ENCODE results near the gene RPL26. TPM values are rescaled to one million over a fixed set of nuclear protein-coding genes. Genes with fewer than 3 reads are reported as not detected.

RPL26 gene
- polyA plus RNA-seq, 12 donors, result 2,886 to 4,488 (median 3,596) TPM; not detected in 1

DNA sequence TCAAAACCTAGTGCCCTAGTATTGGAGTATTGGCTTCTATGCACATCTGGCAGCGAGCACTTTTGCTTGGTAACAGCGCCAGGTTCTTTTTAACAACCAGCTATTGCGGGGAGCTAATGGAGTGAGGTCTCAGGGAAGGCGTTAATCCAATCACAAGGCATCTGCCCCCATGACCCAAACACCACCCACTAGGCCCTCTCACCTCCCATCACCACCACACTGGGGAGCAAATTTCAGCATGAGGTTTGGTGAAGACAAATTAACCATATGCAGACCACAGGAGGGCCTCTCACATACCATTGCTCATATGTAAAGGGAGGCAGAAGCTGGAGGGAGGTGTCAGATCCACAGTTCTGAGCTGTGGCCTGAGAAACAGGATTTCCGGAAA is 44.2 kb downstream of the RPL26 start:
- no peak for DNase-seq

DNA sequence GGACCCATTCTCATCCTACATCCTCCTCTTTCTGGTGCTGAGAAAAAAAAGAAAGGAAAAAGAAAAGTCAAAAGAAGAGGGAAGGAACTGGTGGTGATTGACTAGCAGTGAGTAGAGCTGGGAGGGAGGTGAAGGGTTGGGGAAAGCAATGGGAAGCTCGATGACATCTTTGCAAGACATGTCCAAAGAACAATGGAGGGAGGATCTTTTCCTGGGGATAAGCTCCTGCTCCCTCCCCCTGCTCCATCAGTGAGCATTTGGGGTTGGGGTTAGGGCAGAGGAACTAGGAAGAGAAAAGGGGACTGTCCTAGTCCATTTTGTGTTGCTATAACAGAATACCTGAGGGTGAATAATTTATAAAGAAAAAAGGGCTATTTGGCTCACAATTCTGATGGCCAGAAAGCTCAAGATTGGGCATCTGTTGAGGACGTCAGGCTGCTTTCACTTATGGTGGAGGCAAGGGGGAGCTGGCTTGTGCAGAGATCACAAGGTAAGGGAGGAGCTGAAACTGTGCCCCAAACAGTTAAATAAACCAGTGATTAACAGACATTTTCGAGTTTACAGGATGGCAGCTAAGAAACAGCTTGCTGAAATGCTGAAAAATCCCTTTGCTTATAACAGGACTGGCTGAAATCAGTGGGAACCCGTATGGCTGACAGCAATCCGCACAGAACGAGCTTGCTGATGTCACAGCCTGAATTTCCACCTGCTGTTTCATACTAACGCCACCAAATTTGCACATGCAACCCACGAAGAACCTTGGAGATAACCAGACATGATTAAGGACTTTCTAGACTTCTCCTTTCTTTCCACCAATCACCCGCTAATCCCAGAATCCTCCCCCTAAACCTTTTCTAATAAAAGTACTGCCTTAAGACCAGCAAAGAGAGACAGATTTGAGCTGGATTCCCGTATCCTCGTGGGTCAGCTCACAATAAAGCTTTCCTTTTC is 44.9 kb downstream of the RPL26 start:
- DNase-seq, result no peak

DNA sequence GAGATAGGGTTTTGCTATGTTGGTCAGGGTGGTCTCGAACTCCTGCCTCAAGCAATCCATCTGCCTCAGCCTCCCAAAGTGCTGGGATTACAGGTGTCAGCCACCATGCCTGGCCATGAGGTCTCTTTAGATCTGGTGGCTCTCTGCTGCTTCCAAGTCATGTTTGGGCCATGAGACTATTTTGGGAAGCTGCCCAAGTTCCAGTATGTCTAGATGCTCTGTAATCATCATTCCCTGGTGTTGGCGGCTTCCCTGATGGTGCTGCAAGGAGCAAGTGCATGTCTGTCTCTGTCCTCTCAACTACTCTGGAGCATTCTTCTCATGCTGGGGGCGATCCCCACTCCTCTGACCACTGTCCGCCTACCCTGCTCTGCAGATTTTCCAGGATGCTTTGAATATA is 49.7 kb downstream of the RPL26 start:
- DNase-seq, result no peak

DNA sequence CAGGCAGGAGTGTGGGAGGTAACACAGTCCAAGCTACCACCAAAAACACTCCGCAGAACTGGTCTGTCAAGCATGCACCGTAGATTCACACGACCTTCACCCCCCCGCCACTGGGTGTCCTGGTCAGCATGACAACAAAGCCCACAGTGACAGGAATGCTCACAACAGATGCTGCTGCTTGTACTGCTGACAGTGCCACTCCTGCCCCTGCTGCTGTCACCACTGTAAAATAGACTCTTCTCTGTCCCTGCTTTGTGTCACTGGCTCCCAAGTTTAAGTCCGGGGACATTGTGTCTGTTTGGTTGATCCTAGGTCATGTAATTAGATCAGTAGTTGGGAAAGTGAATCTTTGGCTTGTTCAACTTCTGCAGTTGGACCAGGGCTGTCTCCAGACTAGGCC is 50.3 kb downstream of the RPL26 start:
- DNase-seq, result no peak

DNA sequence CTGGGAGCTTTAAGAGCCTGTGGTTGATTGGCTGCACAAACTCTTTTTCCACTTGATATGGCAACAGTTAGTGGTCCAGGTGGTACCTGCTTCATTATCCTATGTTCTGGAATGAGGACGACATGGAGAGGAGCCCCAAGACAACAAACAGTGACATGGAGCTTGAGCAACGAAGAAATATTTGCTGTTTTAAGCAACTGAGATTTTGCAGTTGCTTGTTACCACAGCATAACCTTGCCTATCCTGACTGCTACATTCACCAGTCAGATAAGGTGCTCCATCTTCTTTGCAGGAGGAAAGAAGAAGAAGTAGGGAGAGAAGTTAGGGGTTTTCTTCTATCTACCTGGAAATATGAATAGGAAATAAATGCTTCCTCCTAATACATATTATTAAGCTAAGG is 50.9 kb downstream of the RPL26 start:
- DNase-seq, result no peak

Other genes with a start within 250 kb of the RPL26 start
- 100 to 1,000 TPM in 1 of 12 donors, 10 to 100 TPM in 10, not detected in 1; 27.4 to 159 (median 47.2) TPM for gene PER1, start 230.8 kb downstream of the RPL26 start, polyA plus RNA-seq (ENCODE audit: insufficient read length in 12 of 12)
- 1,000 to 10,000 TPM in 1 of 12 donors, 100 to 1,000 TPM in 1, 10 to 100 TPM in 10; 53.7 to 1,226 (median 62.8) TPM for gene VAMP2, start 220.2 kb downstream of the RPL26 start, polyA plus RNA-seq (ENCODE audit: insufficient read length in 12 of 12)
- 10 to 100 TPM in 1 of 12 donors, 1 to 10 TPM in 10, not detected in 1; 4.5 to 13.7 (median 6.8) TPM for gene TMEM107, start 206.8 kb downstream of the RPL26 start, polyA plus RNA-seq (ENCODE audit: insufficient read length in 12 of 12)
- 1 to 10 TPM in 10 of 12 donors, not detected in 2; 2.3 to 5.7 (median 3.3) TPM for gene BORCS6, start 193.0 kb downstream of the RPL26 start, polyA plus RNA-seq (ENCODE audit: insufficient read length in 12 of 12)
- 10 to 100 TPM in 10 of 12 donors, 1 to 10 TPM in 1, not detected in 1; 9.4 to 31.8 (median 17.7) TPM for gene AURKB, start 172.6 kb downstream of the RPL26 start, polyA plus RNA-seq (ENCODE audit: insufficient read length in 12 of 12)
- gene CTC1, start 135.1 kb downstream of the RPL26 start, polyA plus RNA-seq (ENCODE audit: insufficient read length in 12 of 12), result 10 to 100 TPM in 7 of 12 donors, 1 to 10 TPM in 4, not detected in 1; 8.9 to 29.2 (median 10.7) TPM
- 10 to 100 TPM in 11 of 12 donors, not detected in 1; 19.8 to 62.4 (median 24.6) TPM for gene PFAS, start 133.9 kb downstream of the RPL26 start, polyA plus RNA-seq (ENCODE audit: insufficient read length in 12 of 12)
- 10 to 100 TPM in 11 of 12 donors, not detected in 1; 16.6 to 37.8 (median 21.3) TPM for gene RANGRF, start 94.5 kb downstream of the RPL26 start, polyA plus RNA-seq (ENCODE audit: insufficient read length in 12 of 12)
- 1 to 10 TPM in 10 of 12 donors, not detected in 2; 1.2 to 3.7 (median 1.8) TPM for gene SLC25A35, start 87.8 kb downstream of the RPL26 start, polyA plus RNA-seq (ENCODE audit: insufficient read length in 12 of 12)
- gene ARHGEF15, start 73.0 kb downstream of the RPL26 start, polyA plus RNA-seq (ENCODE audit: insufficient read length in 12 of 12), result 100 to 1,000 TPM in 1 of 12 donors, 10 to 100 TPM in 10, not detected in 1; 10.8 to 108 (median 13.8) TPM
- gene ODF4, start 43.4 kb downstream of the RPL26 start, polyA plus RNA-seq (ENCODE audit: insufficient read length in 12 of 12), result not detected
- gene RNF222, start 14.6 kb upstream of the RPL26 start, polyA plus RNA-seq (ENCODE audit: insufficient read length in 12 of 12), result under 1 TPM in 6 of 12 donors, not detected in 6; 0.08 to 0.51 (median 0.13) TPM
- 10 to 100 TPM in 11 of 12 donors, not detected in 1; 38.3 to 97.3 (median 58.0) TPM for gene NDEL1, start 52.7 kb upstream of the RPL26 start, polyA plus RNA-seq (ENCODE audit: insufficient read length in 12 of 12)
- gene MYH10, start 247.5 kb upstream of the RPL26 start, polyA plus RNA-seq (ENCODE audit: insufficient read length in 12 of 12), result 100 to 1,000 TPM in 1 of 12 donors, 10 to 100 TPM in 10, not detected in 1; 46.1 to 100 (median 61.5) TPM

Data from muscle of arm (tissue), 12 donors.